GM12801 (cell line): ENCODE measurements around the gene GIPR.

Experiments
- CTCF ChIP-seq: IDR thresholded peaks from one replicate; pipeline ENCODE4 v1.5.1; 2011; ENCODE audit warnings: control low read depth; ENCODE audit not compliant: insufficient read length; ENCODE audit errors: extremely low read depth

GIPR gene

DNA sequence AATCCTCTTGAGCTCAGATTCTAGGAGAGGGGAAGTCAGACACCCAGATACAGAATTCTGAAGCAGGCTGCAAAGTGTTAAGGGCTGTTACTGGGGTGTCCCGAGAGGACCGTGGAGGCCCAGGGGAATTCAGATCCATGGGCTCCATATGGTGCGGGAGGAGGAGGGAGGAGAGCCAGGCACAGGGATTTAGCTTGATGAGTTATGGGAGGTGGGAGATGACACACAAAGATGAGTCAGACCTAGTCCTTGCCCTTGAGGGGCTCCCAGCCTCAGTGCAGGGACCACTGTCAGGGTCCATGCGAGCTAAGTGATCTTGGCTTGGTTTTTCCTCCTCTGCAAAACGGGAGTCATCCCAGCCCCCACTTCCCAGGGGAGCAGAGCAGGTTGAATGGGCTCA lies 14.4 kb upstream of the GIPR start:
- TF ChIP-seq CTCF, result no peak

DNA sequence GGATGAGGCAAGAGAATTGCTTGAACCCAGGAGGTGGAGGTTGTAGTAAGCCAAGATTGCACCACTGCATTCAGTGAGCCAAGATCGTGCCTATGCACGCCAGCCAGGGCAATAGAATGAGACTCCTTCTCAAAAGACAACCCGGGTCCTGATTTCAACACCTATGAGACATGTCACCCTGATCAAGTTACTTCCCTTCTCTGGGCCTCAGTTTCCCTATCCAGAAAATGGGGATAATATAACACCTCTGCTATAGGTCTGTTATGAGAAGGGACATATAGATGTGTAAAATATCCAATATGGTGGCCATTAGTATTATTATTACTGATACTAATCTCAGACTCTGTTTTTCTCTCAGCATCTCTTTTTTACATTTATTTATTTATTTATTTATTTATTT lies 12.9 kb upstream of the GIPR start:
- no peak for TF ChIP-seq CTCF

DNA sequence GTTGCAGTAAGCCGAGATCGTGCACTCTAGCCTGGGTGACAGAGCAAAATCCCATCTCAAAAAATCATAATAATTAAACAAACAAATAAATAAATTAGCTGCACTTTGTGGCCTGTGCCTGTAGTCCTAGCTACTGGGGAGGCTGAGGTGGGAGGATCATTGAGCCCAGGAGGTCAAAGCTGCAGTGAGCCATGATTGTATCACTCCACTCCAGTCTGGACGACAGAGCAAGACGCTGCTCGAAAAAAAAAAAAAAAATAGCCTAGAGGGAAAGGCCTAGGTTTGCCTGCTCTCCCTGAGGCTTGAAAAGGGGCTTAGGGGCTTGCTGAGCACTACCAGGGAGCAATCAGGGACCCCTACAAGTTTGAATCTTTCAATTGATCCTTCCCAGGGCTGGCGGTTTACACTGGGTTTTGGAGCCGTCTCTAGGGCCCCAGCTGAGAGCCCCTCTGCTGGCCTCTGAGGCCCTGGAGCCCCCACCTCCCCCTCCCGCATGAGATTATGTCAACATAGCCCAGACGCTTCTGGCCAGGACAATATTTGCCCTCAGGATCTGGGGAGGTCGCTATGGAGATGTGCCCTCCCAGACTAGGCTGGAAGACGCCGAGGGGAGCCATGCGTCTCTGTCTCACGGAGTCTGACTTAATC lies 10.4 kb upstream of the GIPR start:
- TF ChIP-seq CTCF, result no peak

GRCh38 chr19:45659096-45659729 lies 8.8 kb upstream of the GIPR start:
- TF ChIP-seq CTCF, result no peak

DNA sequence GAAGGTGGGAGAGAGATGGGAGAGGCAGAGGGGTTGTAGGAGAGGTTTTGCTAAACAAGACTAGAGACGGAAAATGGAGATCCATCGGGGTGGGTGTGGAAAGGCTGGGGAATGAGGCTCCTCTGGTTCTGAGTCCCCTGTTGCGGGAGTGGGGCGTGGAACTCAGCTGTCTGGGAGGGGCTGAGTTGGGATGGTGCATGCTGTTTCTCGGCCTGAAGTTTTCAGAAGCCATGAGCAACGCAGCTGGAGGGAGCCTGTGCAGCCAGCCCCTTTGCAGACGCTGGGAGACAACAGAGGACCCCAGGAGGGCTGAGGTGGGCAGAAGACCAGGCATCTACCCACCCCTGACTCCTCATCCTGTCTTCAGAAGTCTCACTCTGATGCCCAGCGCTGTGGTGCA lies 7.4 kb upstream of the GIPR start:
- no peak for TF ChIP-seq CTCF

DNA sequence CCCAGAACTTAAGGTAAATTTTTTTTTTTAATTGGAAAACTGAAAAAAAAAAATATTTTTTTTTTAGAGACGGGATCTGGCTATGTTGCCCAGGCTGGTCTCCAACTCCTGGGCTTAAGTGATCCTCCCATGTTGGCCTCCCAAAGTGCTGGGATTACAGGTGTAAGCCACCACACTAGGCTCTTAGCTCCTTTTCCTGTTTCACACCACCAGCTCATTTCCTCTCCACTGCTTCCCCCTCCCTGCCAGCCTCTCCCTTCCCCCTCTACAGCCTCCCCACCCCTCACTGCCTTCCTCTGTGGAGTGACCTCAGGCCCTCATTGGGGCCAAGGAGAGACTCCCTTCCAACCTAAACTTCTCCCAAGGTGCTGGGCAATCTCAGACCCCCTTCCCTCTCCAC lies 4.2 kb upstream of the GIPR start:
- TF ChIP-seq CTCF, result no peak

DNA sequence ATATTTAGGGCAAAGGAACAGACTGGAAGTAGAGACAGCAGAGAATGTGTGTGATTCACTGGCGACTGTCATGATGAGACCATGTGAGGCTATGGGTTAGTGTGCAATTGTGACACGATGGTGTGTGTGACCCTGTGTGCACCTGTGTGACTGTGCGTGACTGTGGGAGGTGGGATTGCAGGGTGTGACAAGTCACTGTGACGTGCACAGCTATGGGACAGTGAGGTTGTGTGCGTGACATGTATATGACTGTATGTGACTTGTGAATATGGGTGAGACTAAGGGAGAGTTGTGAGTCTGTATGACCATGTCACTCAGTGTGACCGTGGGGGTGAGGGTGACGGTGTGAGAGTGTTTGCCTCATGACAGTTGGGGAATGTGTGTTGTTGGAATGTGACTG lies 3.4 kb upstream of the GIPR start:
- no peak for TF ChIP-seq CTCF
